Transverse colon (tissue), 4 donors: ENCODE measurements around the gene HCFC1. TPM values are rescaled to one million over a fixed set of nuclear protein-coding genes. Genes with fewer than 3 reads are reported as not detected.

Experiments used
- DNase-seq: peaks from one replicate; pipeline ENCODE4 v3.0.0-alpha.2; 2019
- H3K27ac ChIP-seq, 4 donors: fragments of 200-600 bp; sonication (generic); 2 replicates each; pipeline ENCODE4 v1.5.1; 2016 to 2018; ENCODE audit warnings: inconsistent platforms in 4 of 4
- H3K27me3 ChIP-seq: fragments of 200-600 bp; sonication (generic); 2 replicates; pipeline ENCODE4 v1.5.1; 2017; ENCODE audit warnings: inconsistent platforms
- H3K36me3 ChIP-seq, 4 donors: fragments of 200-600 bp; sonication (generic); 2 replicates each; pipeline ENCODE4 v1.5.1; 2017 to 2019; ENCODE audit warnings: inconsistent platforms in 4 of 4
- H3K4me1 ChIP-seq, 4 donors: fragments of 200-600 bp; sonication (generic); 2 replicates each; pipeline ENCODE4 v1.5.1; 2017 to 2020; ENCODE audit warnings: inconsistent platforms in 4 of 4
- H3K4me3 ChIP-seq, 4 donors: fragments of 200-600 bp; sonication (generic); 1 replicate in 1 of 4; 2 replicates in 3 of 4; pipeline versions ENCODE4 v1.5.1 to v1.6.1; 2017 to 2019; ENCODE audit warnings: inconsistent platforms in 4 of 4
- H3K9me3 ChIP-seq, 2 donors: fragments of 200-600 bp; sonication (generic); 2 replicates each; pipeline ENCODE4 v1.5.1; 2017 to 2019; ENCODE audit warnings: inconsistent platforms in 2 of 2
- CTCF ChIP-seq, 5 experiments: fragments of 200-600 bp in 3 of 5; fragments of 450-650 bp in 2 of 5; sonication (generic) in 3 of 5; IDR thresholded peaks; 1 replicate in 2 of 5; 2 replicates in 3 of 5; pipeline ENCODE4 v1.5.1; 2016 to 2017; ENCODE audit warnings: antibody characterized with exemption in 5 of 5, inconsistent platforms in 3 of 5, mild to moderate bottlenecking in 2 of 5, moderate library complexity in 1 of 5
- EP300 ChIP-seq: sonication (generic); formaldehyde crosslinking; IDR thresholded peaks from one replicate; pipeline ENCODE4 v1.6.1; 2017; ENCODE audit warnings: antibody characterized with exemption, low read depth
- POLR2A ChIP-seq: fragments of 450-650 bp; IDR thresholded peaks from one replicate; pipeline ENCODE4 v1.6.1; 2016; ENCODE audit warnings: antibody characterized with exemption, mild to moderate bottlenecking, moderate library complexity
- POLR2AphosphoS5 ChIP-seq, 3 donors: sonication (generic); formaldehyde crosslinking; IDR thresholded peaks; one replicate each; pipeline ENCODE4 v1.6.1; 2016; ENCODE audit warnings: antibody characterized with exemption in 3 of 3
- WGBS, 2 donors: methylation state at CpG; one replicate each; pipeline ENCODE4 v1.1.5; 2018; ENCODE audit warnings: low coverage in 1 of 2; 5-methylcytosine and 5-hydroxymethylcytosine counted together
- in situ Hi-C, 4 donors: fragments of 200-750 bp; cut with MboI; loops; one replicate each; pipeline versions ENCODE4 v1.15.0 to v1.15.1; 2017; ENCODE audit warnings: low sequenced_read_pairs in 3 of 4, low pct_ligation_motif_present in 1 of 4, low pct_unique_long_range_greater_than_20kb in 1 of 4
- intact Hi-C: fragments of 100-400 bp; cut with DNase I; formaldehyde crosslinking; loops from one replicate; pipeline ENCODE4 v1.15.1; 2023; ENCODE audit warnings: low total_unique reads
- total RNA-seq, 4 donors: library from RNA; depleted of rRNA; stranded (reverse); fragments of >200 nt; gene quantifications; one replicate each; pipeline ENCODE4 v1.1.0, GENCODE V29; 2016

Gene HCFC1
- total RNA-seq, 4 donors from 2014 or later, result 34.0 to 68.5 (median 49.8) TPM

- intact Hi-C loops, result no loop called here
- Histone ChIP-seq H3K9me3 (no peaks in the 10 kb centered on the region), H3K36me3 (peaks cover 0 to 7% (median 0%) of the 10 kb centered on the region in 4 donors)
These were observed 11.5 kb downstream of the HCFC1 start for GRCh38 chrX:153960077-153960476.

GRCh38 chrX:153959649-153960048 is 12.0 kb downstream of the HCFC1 start:
- WGBS, 2 donors, result 96% methylated on average over 15 of the region's 15 CpGs; no CpG with 5 or more reads in 1 of the 2 donors
- H3K4me1 ChIP-seq, result no peaks in the 10 kb centered on the region

More at GRCh38 chrX:153960077-153960476, 11.5 kb downstream of the HCFC1 start:
- in situ Hi-C loops, result loop anchor here in 2 of 4 donors (25.0 kb wide), 2 partner anchors 198 to 577 kb away; partner anchors contain the start of genes G6PD (in 1 of the 2), IKBKG (in 1 of the 2) and PLXNB3 (in 1 of the 2)
- Histone ChIP-seq H3K27ac (no peak overlapping the region), H3K27me3 (no peaks in the 10 kb centered on the region), H3K4me3 (no peak overlapping the region), H3K4me1 (no peaks in the 10 kb centered on the region)
- 99% methylated on average over 16 of the region's 16 CpGs; no CpG with 5 or more reads in 1 of the 2 donors for WGBS, 2 donors
- no peak for DNase-seq
- TF ChIP-seq POLR2A (no peak), CTCF (IDR thresholded peaks at IDR 0.05) (no peak), EP300 (no peak), POLR2AphosphoS5 (IDR thresholded peaks at IDR 0.05) (no peak)

GRCh38 chrX:153958605-153959004 is 13.0 kb downstream of the HCFC1 start:
- in situ Hi-C loops, result loop anchor here in 2 of 4 donors (25.0 kb wide), 2 partner anchors 196 to 579 kb away; partner anchors contain the start of genes G6PD (in 1 of the 2), IKBKG (in 1 of the 2) and PLXNB3 (in 1 of the 2)
- Histone ChIP-seq H3K36me3 (peaks cover 0 to 7% (median 0%) of the 10 kb centered on the region in 4 donors), H3K4me1 (peaks cover 0 to under 1% (median 0%) of the 10 kb centered on the region in 4 donors), H3K4me3 (no peak overlapping the region), H3K27me3 (no peaks in the 10 kb centered on the region), H3K27ac (no peak overlapping the region), H3K9me3 (no peaks in the 10 kb centered on the region)
- no peak for TF ChIP-seq EP300
- no peak for TF ChIP-seq POLR2A
- no peak for TF ChIP-seq POLR2AphosphoS5 (IDR thresholded peaks at IDR 0.05)
- TF ChIP-seq CTCF (IDR thresholded peaks at IDR 0.05), result no peak
- intact Hi-C loops, result no loop called here
- no peak for DNase-seq
- WGBS, 2 donors, result 96% methylated on average over 14 of the region's 14 CpGs; no CpG with 5 or more reads in 1 of the 2 donors

More at GRCh38 chrX:153959649-153960048, 12.0 kb downstream of the HCFC1 start:
- no peak for DNase-seq
- no peak for TF ChIP-seq POLR2A
- no peak for TF ChIP-seq EP300
- TF ChIP-seq CTCF (IDR thresholded peaks at IDR 0.05), result no peak
- no peak for TF ChIP-seq POLR2AphosphoS5 (IDR thresholded peaks at IDR 0.05)
- intact Hi-C loops (no loop called here), in situ Hi-C loops (loop anchor here in 2 of 4 donors (25.0 kb wide), 2 partner anchors 197 to 578 kb away; partner anchors contain the start of genes G6PD (in 1 of the 2), IKBKG (in 1 of the 2) and PLXNB3 (in 1 of the 2))
- Histone ChIP-seq H3K27ac (no peak overlapping the region), H3K9me3 (no peaks in the 10 kb centered on the region), H3K36me3 (peaks cover 0 to 7% (median 0%) of the 10 kb centered on the region in 4 donors), H3K27me3 (no peaks in the 10 kb centered on the region), H3K4me3 (no peak overlapping the region)

GRCh38 chrX:153957224-153957623 is 14.4 kb downstream of the HCFC1 start:
- H3K27me3 ChIP-seq, result no peaks in the 10 kb centered on the region
- no peak overlapping the region for H3K4me3 ChIP-seq
- H3K9me3 ChIP-seq, result no peaks in the 10 kb centered on the region
- intact Hi-C loops (no loop called here), in situ Hi-C loops (loop anchor here in 2 of 4 donors (25.0 kb wide), 2 partner anchors 195 to 580 kb away; partner anchors contain the start of genes G6PD (in 1 of the 2), IKBKG (in 1 of the 2) and PLXNB3 (in 1 of the 2))
- peaks cover 0 to 5% (median 0%) of the 10 kb centered on the region in 4 donors for H3K4me1 ChIP-seq
- H3K36me3 ChIP-seq, result peaks cover 0 to 7% (median 0%) of the 10 kb centered on the region in 4 donors
- DNase-seq, result no peak
- no peak for TF ChIP-seq CTCF (IDR thresholded peaks at IDR 0.05)
- no peak overlapping the region for H3K27ac ChIP-seq
- 93% methylated on average over 16 of the region's 17 CpGs; no CpG with 5 or more reads in 1 of the 2 donors for WGBS, 2 donors
